K562 (cell line): ENCODE results near the gene AQR. TPM values are rescaled to one million over a fixed set of nuclear protein-coding genes. Genes with fewer than 3 reads are reported as not detected.

Source experiments
- ATAC-seq: fragments of 200-7000 bp; cut with Tn5 transposase; 3 replicates; pipeline ENCODE4 v1.9.1; 2020; ENCODE audit warnings: moderate library complexity
- BruUV-seq: library from RNA; stranded (reverse); fragments of 400-500 nt; replicated peaks from 2 replicates; lab custom pipeline; 2021; lab: Mats Ljungman, UMichigan
- CTCF ChIA-PET: fragments of 300-600 bp; formaldehyde crosslinking; extraction: SDS; loops from one replicate; lab custom pipeline; 2021; ENCODE audit warnings: low intra/inter-chr PET ratio; lab: Yijun Ruan, JAX
- POLR2A ChIA-PET: fragments of 300-600, 350-650 bp; sonication (Branson Sonifier 250); formaldehyde crosslinking; extraction: SDS; loops from one replicate; lab custom pipeline; 2021; ENCODE audit warnings: antibody characterized with exemption, inconsistent platforms; lab: Yijun Ruan, JAX
- DNase-seq, 4 experiments: peaks; one replicate each; pipeline versions ENCODE4 v3.0.0 to v3.0.0-alpha.2; 2011 to 2018; ENCODE audit warnings: low spot score in 3 of 4, mixed read lengths in 3 of 4; ENCODE audit errors: extremely low read depth in 1 of 4
- FAIRE-seq: peaks from 2 replicates; lab custom pipeline; 2011; peaks lifted over from hg19 to GRCh38; lab: Jason Lieb, UNC
- H2AFZ ChIP-seq: 2 replicates; pipeline ENCODE4 v1.6.0; 2011; ENCODE audit warnings: low read depth, low read length, control low read depth, inconsistent platforms
- H3K27ac ChIP-seq: fragments of 200-600 bp; 3 replicates; pipeline ENCODE4 v1.8.0; 2011; ENCODE audit warnings: low read depth, mild to moderate bottlenecking, control low read depth, inconsistent platforms, low read length, moderate library complexity, mixed read lengths; ENCODE audit errors: extremely low read depth
- H3K27me3 ChIP-seq, 2 experiments: fragments of 300-600 bp in 1 of 2; 2 replicates in 1 of 2; 3 replicates in 1 of 2; pipeline versions ENCODE4 v1.6.0 to v1.8.0; 2011; ENCODE audit warnings: inconsistent platforms in 2 of 2, low read length in 2 of 2, mild to moderate bottlenecking in 1 of 2, mixed read lengths in 1 of 2, moderate library complexity in 1 of 2; ENCODE audit not compliant: control insufficient read depth in 2 of 2, insufficient read depth in 2 of 2
- H3K36me3 ChIP-seq: fragments of 300-600 bp; 3 replicates; pipeline ENCODE4 v1.8.0; 2011; ENCODE audit warnings: mild to moderate bottlenecking, low read length, inconsistent platforms; ENCODE audit not compliant: control insufficient read depth, insufficient read depth
- H3K4me1 ChIP-seq, 2 experiments: fragments of 200-600 bp in 1 of 2; replicated peaks in 1 of 2; 2 replicates in 1 of 2; 3 replicates in 1 of 2; pipeline versions ENCODE4 v1.5.1 to v1.8.0; 2011; ENCODE audit warnings: inconsistent platforms in 2 of 2, low read length in 2 of 2, mild to moderate bottlenecking in 1 of 2, mixed read lengths in 1 of 2, moderate library complexity in 1 of 2; ENCODE audit not compliant: control insufficient read depth in 2 of 2, insufficient read depth in 2 of 2
- H3K4me2 ChIP-seq: 2 replicates; pipeline ENCODE4 v1.6.1; 2011; ENCODE audit warnings: low read length, control low read depth, inconsistent platforms, mixed read lengths; ENCODE audit not compliant: insufficient read depth
- H3K4me3 ChIP-seq: fragments of 200-600 bp; sonication (generic), shearing (Covaris generic); 2 replicates; pipeline ENCODE4 v1.5.1; 2016; ENCODE audit warnings: control low read depth, inconsistent platforms
- H3K79me2 ChIP-seq: fragments of 200-600 bp; 3 replicates; pipeline ENCODE4 v1.8.0; 2011; ENCODE audit warnings: low read length, inconsistent platforms; ENCODE audit not compliant: control insufficient read depth, insufficient read depth
- H3K9ac ChIP-seq, 2 experiments: 2 replicates each; pipeline versions ENCODE4 v1.6.0 to v1.6.1; 2011; ENCODE audit warnings: low read depth in 2 of 2, low read length in 2 of 2, control low read depth in 1 of 2, inconsistent platforms in 1 of 2, mild to moderate bottlenecking in 1 of 2, mixed read lengths in 1 of 2; ENCODE audit not compliant: insufficient read depth in 1 of 2
- H3K9me1 ChIP-seq: one replicate; pipeline ENCODE4 v1.6.0; 2011; ENCODE audit warnings: inconsistent platforms, mild to moderate bottlenecking, low read length, moderate library complexity; ENCODE audit not compliant: control insufficient read depth, insufficient read depth
- H3K9me3 ChIP-seq: replicated peaks from 2 replicates; pipeline ENCODE4 v1.5.1; 2011; ENCODE audit warnings: low read depth, low read length, inconsistent platforms; ENCODE audit not compliant: control insufficient read depth, insufficient read depth
- H4K20me1 ChIP-seq: replicated peaks from 2 replicates; pipeline ENCODE4 v1.6.1; 2011; ENCODE audit warnings: low read length, inconsistent platforms, mixed read lengths; ENCODE audit not compliant: control insufficient read depth, insufficient read depth
- BRD9 ChIP-seq: fragments of 450-650 bp; IDR thresholded peaks from 2 replicates; pipeline ENCODE4 v1.6.1; 2018; ENCODE audit warnings: low read depth; ENCODE audit not compliant: partially characterized antibody
- CREBBP ChIP-seq: IDR thresholded peaks from one replicate; pipeline ENCODE4 v1.6.1; 2012; ENCODE audit warnings: low read depth, mild to moderate bottlenecking, control low read depth, inconsistent platforms, low read length
- E2F5 ChIP-seq: sonication (generic); formaldehyde crosslinking; IDR thresholded peaks from 2 replicates; pipeline ENCODE4 v1.8.0; 2022; ENCODE audit warnings: mild to moderate bottlenecking, missing genetic modification reagents
- ILF3 ChIP-seq: fragments of 450-650 bp; IDR thresholded peaks from 2 replicates; pipeline ENCODE4 v1.6.1; 2018; ENCODE audit warnings: antibody characterized with exemption, mild to moderate bottlenecking, moderate library complexity, borderline replicate concordance
- JUND ChIP-seq, 2 experiments: IDR thresholded peaks; 2 replicates in 1 of 2; 3 replicates in 1 of 2; pipeline ENCODE4 v1.6.1; 2011; ENCODE audit warnings: borderline replicate concordance in 2 of 2, low read depth in 2 of 2, low read length in 2 of 2, improper control_type of control experiment in 1 of 2, missing biosample characterization in 1 of 2, missing genetic modification characterization in 1 of 2, missing genetic modification reagents in 1 of 2
- MTA2 ChIP-seq: fragments of 450-650 bp; IDR thresholded peaks from 2 replicates; pipeline ENCODE4 v1.6.1; 2016; ENCODE audit warnings: low read depth
- NFE2L1 ChIP-seq: fragments of 450-650 bp; IDR thresholded peaks from 2 replicates; pipeline ENCODE4 v1.6.1; 2016; ENCODE audit warnings: missing genetic modification characterization, low read depth, mild to moderate bottlenecking, missing compliant biosample characterization, moderate library complexity, borderline replicate concordance
- POLR2AphosphoS2 ChIP-seq: IDR thresholded peaks from 2 replicates; pipeline ENCODE4 v1.6.1; 2012; ENCODE audit warnings: low read length, improper control_type of control experiment
- PRPF4 ChIP-seq: fragments of 200-400 bp; formaldehyde crosslinking; IDR thresholded peaks from one replicate; pipeline ENCODE4 v1.6.1; 2017; ENCODE audit warnings: low read length, low read depth, mild to moderate bottlenecking; ENCODE audit not compliant: insufficient read depth, poor library complexity, severe bottlenecking
- SNIP1 ChIP-seq: fragments of 450-650 bp; IDR thresholded peaks from 2 replicates; pipeline ENCODE4 v1.7.1; 2017; ENCODE audit warnings: low read depth, mild to moderate bottlenecking
- SPI1 ChIP-seq: IDR thresholded peaks from 2 replicates; pipeline ENCODE4 v1.6.1; 2011; ENCODE audit warnings: low read depth, low read length, control low read depth, borderline replicate concordance
- ZNF316 ChIP-seq: fragments of 450-650 bp; IDR thresholded peaks from 2 replicates; pipeline ENCODE4 v1.6.1; 2016
- ZNF398 ChIP-seq: fragments of 250-450 bp; sonication (Bioruptor Pico); IDR thresholded peaks from 2 replicates; pipeline ENCODE4 v1.8.0; 2021; ENCODE audit warnings: moderate library complexity, mild to moderate bottlenecking, inconsistent platforms
- WGBS: fragments of 100-300 bp; shearing (Covaris generic); methylation state at CpG from one replicate; pipeline ENCODE4 v1.1.6; 2016; ENCODE audit warnings: low coverage, mixed read lengths; ENCODE audit not compliant: insufficient coverage; ENCODE audit errors: missing lambda C conversion rate; 5-methylcytosine and 5-hydroxymethylcytosine counted together
- in situ Hi-C: fragments of 300-500 bp; cut with MboI; formaldehyde crosslinking; loops from 4 replicates; pipeline ENCODE4 v1.15.0; 2018; ENCODE audit warnings: inconsistent platforms, mixed read lengths
- intact Hi-C: fragments of 100-400 bp; cut with micrococcal nuclease; formaldehyde crosslinking; loops from 2 replicates; pipeline ENCODE4 v1.14.2; 2022
- polyA plus RNA-seq, 8 experiments: library from polyadenylated mRNA; depleted of rRNA in 4 of 8; stranded (reverse) in 5 of 8; unstranded in 3 of 8; fragments of >200 nt; fragmentation: Nextera tagmentation in 2 of 8; fragmentation: Illumina TruSeq in 1 of 8; extraction: Ambion mirVana in 2 of 8; extraction: Trizol in 1 of 8; gene quantifications; 2 replicates each; pipeline versions ENCODE4 v1.2.1 to v1.2.3, GENCODE V29; 2011 to 2014; ENCODE audit warnings: inconsistent platforms in 1 of 8, missing spikeins in 1 of 8
- total RNA-seq, 7 experiments: library from RNA; depleted of rRNA in 6 of 7; stranded (reverse); fragments of >200 nt in 6 of 7; fragmentation: Illumina TruSeq in 2 of 7; extraction: Trizol in 2 of 7; gene quantifications; 2 replicates each; pipeline versions ENCODE4 v1.2.1 to v1.2.3, GENCODE V29; 2011 to 2021; ENCODE audit warnings: low replicate concordance in 1 of 7
- TF ChIP-seq, protein P1 (sequence below): fragments of 250-450 bp; sonication (Bioruptor Pico); IDR thresholded peaks from 2 replicates; pipeline ENCODE4 v1.8.0; 2022; ENCODE audit warnings: inconsistent platforms, mild to moderate bottlenecking, moderate library complexity, borderline replicate concordance
- TF ChIP-seq, protein P2 (sequence below): fragments of 450-650 bp; formaldehyde crosslinking; conservative IDR thresholded peaks from 2 replicates; pipeline ENCODE4 v1.4.0; 2022; ENCODE audit warnings: mild to moderate bottlenecking, missing genetic modification characterization
- TF ChIP-seq, protein P3 (sequence below): fragments of 450-650 bp; formaldehyde crosslinking; IDR thresholded peaks from 2 replicates; pipeline ENCODE4 v1.4.0; 2020; ENCODE audit warnings: mild to moderate bottlenecking, moderate library complexity

Gene AQR
- total and polyA plus RNA-seq, 9 of the 15 experiments (the other 6 are each of a cell fraction or from before 2014, with no cell fraction given): 22.0 to 62.9 (median 39.3) TPM

GRCh38 chr15:34942363-34942762, 27.2 kb downstream of the AQR start:
- no peak for ATAC-seq
- BruUV-seq: no TSS peak
- POLR2A ChIA-PET: interaction anchor here (0.6 to 1.7 kb wide), 2 partner anchors 11 to 1996 kb away, joined by 3 to 4 read pairs; no protein-coding TSS in a partner anchor
- TF ChIP-seq ZNF398 (no peak), POLR2AphosphoS2 (no peak), SPI1 (no peak), BRD9 (no peak), ILF3 (no peak), SNIP1 (no peak), PRPF4 (no peak), CREBBP (no peak), NFE2L1 (tag) (no peak), E2F5 (CRISPR knock-in tag) (no peak), JUND (IDR thresholded peaks at IDR 0.05; ENCODE audit: borderline replicate concordance, low read depth, low read length) (no peak), JUND (tag; IDR thresholded peaks at IDR 0.05; ENCODE audit: borderline replicate concordance, low read depth, low read length) (no peak), MTA2 (no peak), ZNF316 (no peak)
- TF ChIP-seq, protein P1, sequence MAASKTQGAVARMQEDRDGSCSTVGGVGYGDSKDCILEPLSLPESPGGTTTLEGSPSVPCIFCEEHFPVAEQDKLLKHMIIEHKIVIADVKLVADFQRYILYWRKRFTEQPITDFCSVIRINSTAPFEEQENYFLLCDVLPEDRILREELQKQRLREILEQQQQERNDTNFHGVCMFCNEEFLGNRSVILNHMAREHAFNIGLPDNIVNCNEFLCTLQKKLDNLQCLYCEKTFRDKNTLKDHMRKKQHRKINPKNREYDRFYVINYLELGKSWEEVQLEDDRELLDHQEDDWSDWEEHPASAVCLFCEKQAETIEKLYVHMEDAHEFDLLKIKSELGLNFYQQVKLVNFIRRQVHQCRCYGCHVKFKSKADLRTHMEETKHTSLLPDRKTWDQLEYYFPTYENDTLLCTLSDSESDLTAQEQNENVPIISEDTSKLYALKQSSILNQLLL (CRISPR knock-in tag): no peak
- TF ChIP-seq, protein P2, sequence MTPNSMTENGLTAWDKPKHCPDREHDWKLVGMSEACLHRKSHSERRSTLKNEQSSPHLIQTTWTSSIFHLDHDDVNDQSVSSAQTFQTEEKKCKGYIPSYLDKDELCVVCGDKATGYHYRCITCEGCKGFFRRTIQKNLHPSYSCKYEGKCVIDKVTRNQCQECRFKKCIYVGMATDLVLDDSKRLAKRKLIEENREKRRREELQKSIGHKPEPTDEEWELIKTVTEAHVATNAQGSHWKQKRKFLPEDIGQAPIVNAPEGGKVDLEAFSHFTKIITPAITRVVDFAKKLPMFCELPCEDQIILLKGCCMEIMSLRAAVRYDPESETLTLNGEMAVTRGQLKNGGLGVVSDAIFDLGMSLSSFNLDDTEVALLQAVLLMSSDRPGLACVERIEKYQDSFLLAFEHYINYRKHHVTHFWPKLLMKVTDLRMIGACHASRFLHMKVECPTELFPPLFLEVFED: no peak
- TF ChIP-seq, protein P3, sequence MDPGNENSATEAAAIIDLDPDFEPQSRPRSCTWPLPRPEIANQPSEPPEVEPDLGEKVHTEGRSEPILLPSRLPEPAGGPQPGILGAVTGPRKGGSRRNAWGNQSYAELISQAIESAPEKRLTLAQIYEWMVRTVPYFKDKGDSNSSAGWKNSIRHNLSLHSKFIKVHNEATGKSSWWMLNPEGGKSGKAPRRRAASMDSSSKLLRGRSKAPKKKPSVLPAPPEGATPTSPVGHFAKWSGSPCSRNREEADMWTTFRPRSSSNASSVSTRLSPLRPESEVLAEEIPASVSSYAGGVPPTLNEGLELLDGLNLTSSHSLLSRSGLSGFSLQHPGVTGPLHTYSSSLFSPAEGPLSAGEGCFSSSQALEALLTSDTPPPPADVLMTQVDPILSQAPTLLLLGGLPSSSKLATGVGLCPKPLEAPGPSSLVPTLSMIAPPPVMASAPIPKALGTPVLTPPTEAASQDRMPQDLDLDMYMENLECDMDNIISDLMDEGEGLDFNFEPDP (CRISPR knock-in tag): no peak

More at GRCh38 chr15:34942363-34942762, 27.2 kb downstream of the AQR start:
- no peak overlapping the region for H3K4me2 ChIP-seq
- DNase-seq: no peak
- intact Hi-C loops: no loop called here
- H3K36me3 ChIP-seq: peaks cover 76% of the 10 kb centered on the region
- H2AFZ ChIP-seq: no peak overlapping the region
- H3K4me3 ChIP-seq: no peak overlapping the region
- H3K9me3 ChIP-seq: no peaks in the 10 kb centered on the region
- H3K9me1 ChIP-seq: no peaks in the 10 kb centered on the region
- H3K4me1 ChIP-seq: peaks cover 0 to 3% of the 10 kb centered on the region in 2 experiments; a peak in 1 of 5 replicates
- in situ Hi-C loops: no loop called here
- H3K9ac ChIP-seq: no peak overlapping the region
- CTCF ChIA-PET: no interaction called here
- no peaks in the 10 kb centered on the region for H3K27me3 ChIP-seq
- no peak for FAIRE-seq
- no peaks in the 10 kb centered on the region for H4K20me1 ChIP-seq
- H3K79me2 ChIP-seq: no peaks in the 10 kb centered on the region
- 83% methylated on average over 6 of the region's 6 CpGs for WGBS
- no peak overlapping the region for H3K27ac ChIP-seq
